MG63 (cell line): ENCODE measurements around the gene UBD. TPM values are rescaled to one million over a fixed set of nuclear protein-coding genes. Genes with fewer than 3 reads are reported as not detected.

Source experiments
- DNase-seq: peaks from one replicate; pipeline ENCODE4 v3.0.0-alpha.2; 2020
- H3K27me3 ChIP-seq: fragments of 250-450 bp; sonication (Bioruptor Pico); 2 replicates; pipeline ENCODE4 v1.5.1; 2020; ENCODE audit warnings: mild to moderate bottlenecking, moderate library complexity
- H3K36me3 ChIP-seq: fragments of 250-450 bp; sonication (Bioruptor Pico); 2 replicates; pipeline ENCODE4 v1.5.1; 2020; ENCODE audit warnings: mild to moderate bottlenecking, moderate library complexity
- H3K4me3 ChIP-seq: fragments of 250-450 bp; sonication (Bioruptor Pico); 2 replicates; pipeline ENCODE4 v1.5.1; 2020; ENCODE audit warnings: mild to moderate bottlenecking, moderate library complexity
- H3K9me3 ChIP-seq: fragments of 250-450 bp; sonication (Bioruptor Pico); 2 replicates; pipeline ENCODE4 v1.5.1; 2020; ENCODE audit warnings: mild to moderate bottlenecking, moderate library complexity
- total RNA-seq: library from RNA; depleted of rRNA; stranded (reverse); fragments of >200 nt; shearing (Covaris generic); gene quantifications from 2 replicates; pipeline ENCODE4 v1.2.3, GENCODE V29; 2014; ENCODE audit warnings: low replicate concordance

Gene UBD
- total RNA-seq, 1 experiment from 2014 or later: not detected

- H3K4me3 ChIP-seq: no peak overlapping the region
- no peak for DNase-seq
- H3K9me3 ChIP-seq: no peaks in the 10 kb centered on the region
- no peaks in the 10 kb centered on the region for H3K36me3 ChIP-seq
- no peaks in the 10 kb centered on the region for H3K27me3 ChIP-seq
Measured at GRCh38 chr6:29567541-29567940, 8.0 kb upstream of the UBD start.

- Histone ChIP-seq H3K4me3 (no peak overlapping the region), H3K36me3 (no peaks in the 10 kb centered on the region), H3K9me3 (no peaks in the 10 kb centered on the region), H3K27me3 (no peaks in the 10 kb centered on the region)
- no peak for DNase-seq
Measured at GRCh38 chr6:29566856-29567255, 7.3 kb upstream of the UBD start.

- no peaks in the 10 kb centered on the region for H3K27me3 ChIP-seq
- DNase-seq: no peak
Measured at GRCh38 chr6:29564875-29565274, 5.3 kb upstream of the UBD start.

GRCh38 chr6:29563435-29563965 lies 4.0 kb upstream of the UBD start:
- H3K27me3 ChIP-seq: no peaks in the 10 kb centered on the region
- no peaks in the 10 kb centered on the region for H3K36me3 ChIP-seq
- H3K4me3 ChIP-seq: no peak overlapping the region
- no peak for DNase-seq
- no peaks in the 10 kb centered on the region for H3K9me3 ChIP-seq

More at GRCh38 chr6:29564875-29565274, 5.3 kb upstream of the UBD start:
- Histone ChIP-seq H3K36me3 (no peaks in the 10 kb centered on the region), H3K9me3 (no peaks in the 10 kb centered on the region), H3K4me3 (no peak overlapping the region)

GRCh38 chr6:29561606-29562181 lies 2.2 kb upstream of the UBD start:
- Histone ChIP-seq H3K36me3 (no peaks in the 10 kb centered on the region), H3K4me3 (no peak overlapping the region), H3K9me3 (no peaks in the 10 kb centered on the region), H3K27me3 (no peaks in the 10 kb centered on the region)
- no peak for DNase-seq

- Histone ChIP-seq H3K27me3 (no peaks in the 10 kb centered on the region), H3K36me3 (no peaks in the 10 kb centered on the region), H3K4me3 (no peak overlapping the region), H3K9me3 (no peaks in the 10 kb centered on the region)
- DNase-seq: no peak
Measured at GRCh38 chr6:29561091-29561490, 1.6 kb upstream of the UBD start.

- Histone ChIP-seq H3K27me3 (no peaks in the 10 kb centered on the region; the same call in 1 of the 2 replicates), H3K36me3 (no peaks in the 10 kb centered on the region), H3K9me3 (no peaks in the 10 kb centered on the region), H3K4me3 (no peak overlapping the region)
- DNase-seq: no peak
Measured at GRCh38 chr6:29558439-29559079, 973 bp downstream of the UBD start.

GRCh38 chr6:29557320-29557719 lies 2.2 kb downstream of the UBD start:
- Histone ChIP-seq H3K9me3 (no peaks in the 10 kb centered on the region), H3K36me3 (no peaks in the 10 kb centered on the region), H3K4me3 (no peak overlapping the region), H3K27me3 (no peaks in the 10 kb centered on the region; the same call in 1 of the 2 replicates)
- no peak for DNase-seq

- Histone ChIP-seq H3K4me3 (no peak overlapping the region), H3K9me3 (no peaks in the 10 kb centered on the region), H3K36me3 (no peaks in the 10 kb centered on the region), H3K27me3 (no peaks in the 10 kb centered on the region; the same call in 1 of the 2 replicates)
- DNase-seq: no peak
Measured at GRCh38 chr6:29554764-29555163, 4.8 kb downstream of the UBD start.

GRCh38 chr6:29553268-29554057 lies 6.1 kb downstream of the UBD start:
- Histone ChIP-seq H3K27me3 (no peaks in the 10 kb centered on the region; the same call in 1 of the 2 replicates), H3K4me3 (no peak overlapping the region), H3K9me3 (no peaks in the 10 kb centered on the region), H3K36me3 (no peaks in the 10 kb centered on the region)
- peak; percentile 11 for DNase-seq

- Histone ChIP-seq H3K27me3 (no peaks in the 10 kb centered on the region; the same call in 1 of the 2 replicates), H3K36me3 (no peaks in the 10 kb centered on the region), H3K9me3 (no peaks in the 10 kb centered on the region), H3K4me3 (no peak overlapping the region)
- no peak for DNase-seq
Measured at GRCh38 chr6:29552512-29553051, 7.0 kb downstream of the UBD start.

- DNase-seq: no peak
- no peaks in the 10 kb centered on the region for H3K27me3 ChIP-seq
- no peaks in the 10 kb centered on the region for H3K36me3 ChIP-seq
- no peak overlapping the region for H3K4me3 ChIP-seq
- H3K9me3 ChIP-seq: no peaks in the 10 kb centered on the region
Measured at GRCh38 chr6:29547573-29547972, 12.0 kb downstream of the UBD start.

GRCh38 chr6:29537714-29538403 lies 21.7 kb downstream of the UBD start:
- DNase-seq: no peak
- Histone ChIP-seq H3K9me3 (no peaks in the 10 kb centered on the region), H3K27me3 (no peaks in the 10 kb centered on the region), H3K4me3 (no peak overlapping the region), H3K36me3 (no peaks in the 10 kb centered on the region)

- no peaks in the 10 kb centered on the region for H3K36me3 ChIP-seq
- H3K4me3 ChIP-seq: no peak overlapping the region
- H3K27me3 ChIP-seq: no peaks in the 10 kb centered on the region
- no peak for DNase-seq
- H3K9me3 ChIP-seq: no peaks in the 10 kb centered on the region
Measured at GRCh38 chr6:29532320-29532951, 27.1 kb downstream of the UBD start.

- no peaks in the 10 kb centered on the region for H3K9me3 ChIP-seq
- no peaks in the 10 kb centered on the region for H3K27me3 ChIP-seq
- DNase-seq: no peak
Measured at GRCh38 chr6:29531668-29532067, 27.9 kb downstream of the UBD start.

GRCh38 chr6:29530671-29531310 lies 28.7 kb downstream of the UBD start:
- Histone ChIP-seq H3K4me3 (no peak overlapping the region), H3K27me3 (no peaks in the 10 kb centered on the region), H3K9me3 (no peaks in the 10 kb centered on the region), H3K36me3 (no peaks in the 10 kb centered on the region)
- DNase-seq: no peak

More at GRCh38 chr6:29531668-29532067, 27.9 kb downstream of the UBD start:
- Histone ChIP-seq H3K36me3 (no peaks in the 10 kb centered on the region), H3K4me3 (no peak overlapping the region)
